Duodenal mucosa (tissue), 2 donors: ENCODE results near the gene DHCR24.

Source experiments
- H3K27ac ChIP-seq: one replicate; pipeline ENCODE4 v1.7.0; 2013; ENCODE audit warnings: low read depth, low read length
- H3K27me3 ChIP-seq, 2 donors: one replicate each; pipeline ENCODE4 v1.7.0; 2013; ENCODE audit warnings: low read length in 2 of 2, control low read depth in 1 of 2; ENCODE audit not compliant: insufficient read depth in 2 of 2, control insufficient read depth in 1 of 2
- H3K36me3 ChIP-seq, 2 donors: one replicate each; pipeline ENCODE4 v1.7.0; 2013; ENCODE audit warnings: low read length in 2 of 2, control low read depth in 1 of 2; ENCODE audit not compliant: insufficient read depth in 2 of 2, control insufficient read depth in 1 of 2
- H3K4me1 ChIP-seq, 2 donors: one replicate each; pipeline ENCODE4 v1.7.0; 2013; ENCODE audit warnings: low read length in 2 of 2, control low read depth in 1 of 2; ENCODE audit not compliant: insufficient read depth in 2 of 2, control insufficient read depth in 1 of 2
- H3K4me3 ChIP-seq, 2 donors: one replicate each; pipeline ENCODE4 v1.7.0; 2013; ENCODE audit warnings: low read length in 2 of 2, low read depth in 1 of 2
- H3K9ac ChIP-seq, 2 donors: one replicate each; pipeline ENCODE4 v1.7.0; 2013; ENCODE audit warnings: low read length in 2 of 2, low read depth in 1 of 2
- H3K9me3 ChIP-seq, 2 donors: one replicate each; pipeline ENCODE4 v1.7.0; 2013; ENCODE audit warnings: low read length in 2 of 2, control low read depth in 1 of 2; ENCODE audit not compliant: control insufficient read depth in 1 of 2

DHCR24 gene

DNA sequence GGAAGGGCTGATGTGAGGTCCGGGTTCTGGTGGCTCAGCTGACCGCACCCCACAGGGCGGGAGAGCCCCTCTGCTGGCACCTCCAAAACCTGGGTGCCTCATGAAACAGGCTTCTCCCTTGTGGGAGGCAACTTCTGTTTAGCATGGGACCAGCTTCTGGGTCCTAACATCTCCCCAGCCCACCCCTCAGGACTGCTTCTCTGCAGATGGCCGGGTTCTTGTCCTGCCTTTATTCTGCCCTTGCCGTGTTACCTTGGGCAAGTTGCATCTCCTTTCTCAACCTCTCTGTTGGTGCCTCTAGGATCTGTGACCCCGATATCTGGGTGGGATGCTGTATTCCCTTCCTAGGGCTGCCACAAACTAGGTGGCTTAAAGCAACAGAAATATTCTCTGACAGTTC is 70.9 kb downstream of the DHCR24 start:
- peaks cover 23 to 36% of the 10 kb centered on the region in 2 donors for H3K4me1 ChIP-seq
- H3K9ac ChIP-seq, result peak overlapping the region; percentile 44 to 49
- peak overlapping the region; percentile 32 to 52 for H3K4me3 ChIP-seq
- H3K27me3 ChIP-seq, result no peaks in the 10 kb centered on the region
- H3K9me3 ChIP-seq, result no peaks in the 10 kb centered on the region
- peak overlapping the region; percentile 67 for H3K27ac ChIP-seq
- no peaks in the 10 kb centered on the region for H3K36me3 ChIP-seq

DNA sequence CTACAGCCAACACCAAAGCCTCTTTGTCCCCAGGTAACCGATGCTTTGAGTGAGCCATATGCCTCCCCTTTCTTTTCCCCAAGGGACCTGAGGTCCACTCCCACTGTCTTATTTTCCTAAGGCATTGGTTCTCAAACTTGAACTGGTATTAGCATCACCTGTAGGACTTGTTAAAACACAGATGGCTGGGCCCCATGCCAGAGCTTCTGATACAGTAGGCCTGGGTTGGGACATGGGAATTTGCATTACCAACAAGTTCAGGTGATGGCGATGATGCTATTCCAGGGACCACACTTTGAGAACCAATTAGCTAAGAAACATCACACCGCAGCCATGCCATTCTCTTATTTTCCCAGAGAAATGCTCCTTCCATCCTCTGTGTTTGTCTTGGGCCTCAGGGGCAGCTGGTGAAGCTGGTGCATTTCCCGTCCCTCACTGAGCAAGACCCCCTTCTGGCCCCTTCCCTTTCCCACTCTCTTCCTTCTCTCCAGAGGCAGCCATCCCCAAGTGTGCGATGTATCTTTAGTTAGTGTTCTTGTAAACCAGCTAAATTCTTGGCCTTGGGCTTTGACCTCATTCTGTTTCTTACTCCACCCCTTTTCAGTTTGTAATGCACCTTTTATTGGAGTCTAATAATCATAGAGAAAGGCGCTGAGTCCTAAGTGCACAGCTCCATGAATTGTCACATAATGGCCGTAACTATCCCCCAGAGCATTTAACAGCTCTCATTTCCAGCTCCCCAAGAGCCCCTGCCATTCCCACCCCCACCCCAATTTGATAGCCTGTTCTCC is 71.7 kb downstream of the DHCR24 start:
- Histone ChIP-seq H3K36me3 (no peaks in the 10 kb centered on the region), H3K27ac (peak overlapping the region; percentile 72), H3K9ac (peak overlapping the region; percentile 44 to 49), H3K9me3 (no peaks in the 10 kb centered on the region), H3K4me3 (peak overlapping the region; percentile 32 to 58), H3K27me3 (no peaks in the 10 kb centered on the region), H3K4me1 (peaks cover 24 to 36% of the 10 kb centered on the region in 2 donors)

DNA sequence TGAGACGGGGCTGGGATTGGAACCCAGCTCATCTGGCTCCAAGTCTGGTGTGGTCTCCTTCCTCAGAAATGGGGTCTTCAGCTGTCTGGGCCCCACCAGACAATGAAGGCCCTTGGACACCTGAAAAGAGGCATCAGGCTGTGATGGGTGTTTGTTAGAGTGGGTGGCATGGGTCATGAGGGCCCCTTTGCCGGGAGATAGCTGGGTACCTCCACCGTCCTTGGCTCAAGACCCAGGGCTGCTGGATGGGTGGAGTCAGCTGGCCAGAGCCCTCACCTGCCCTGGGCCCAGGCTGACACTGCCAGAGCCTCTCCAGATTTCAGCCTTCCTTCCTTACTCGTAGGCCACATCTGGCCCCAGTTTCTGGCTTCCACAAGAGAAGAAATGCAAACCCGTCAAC is 72.4 kb downstream of the DHCR24 start:
- H3K36me3 ChIP-seq, result no peaks in the 10 kb centered on the region
- H3K4me1 ChIP-seq, result peaks cover 28 to 38% of the 10 kb centered on the region in 2 donors
- H3K9ac ChIP-seq, result peak overlapping the region; percentile 58 to 64
- no peaks in the 10 kb centered on the region for H3K9me3 ChIP-seq
- peak overlapping the region; percentile 42 to 58 for H3K4me3 ChIP-seq
- peak overlapping the region; percentile 72 for H3K27ac ChIP-seq
- no peaks in the 10 kb centered on the region for H3K27me3 ChIP-seq

DNA sequence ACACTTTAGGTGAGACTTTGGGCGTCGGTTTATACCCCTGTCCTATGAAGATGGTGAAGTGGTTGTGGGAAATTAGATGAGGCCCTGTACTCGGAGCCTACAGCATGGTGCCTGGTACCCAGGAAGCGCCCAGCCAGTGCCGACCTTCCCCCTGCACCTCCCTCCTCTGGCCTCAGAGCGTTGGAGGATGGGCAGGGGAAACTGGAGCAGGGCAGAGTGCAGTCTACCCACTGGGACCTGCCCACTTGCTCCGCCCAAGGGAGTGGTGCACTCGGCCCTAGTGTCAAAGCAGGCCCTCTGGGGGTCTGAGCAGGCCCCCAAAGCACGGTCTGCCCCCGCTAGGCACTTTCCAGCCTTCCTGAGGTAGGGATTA is 72.9 kb downstream of the DHCR24 start:
- peak overlapping the region; percentile 72 for H3K27ac ChIP-seq
- H3K36me3 ChIP-seq, result no peaks in the 10 kb centered on the region
- peaks cover 33 to 42% of the 10 kb centered on the region in 2 donors for H3K4me1 ChIP-seq
- peak overlapping the region; percentile 42 to 58 for H3K4me3 ChIP-seq
- H3K9ac ChIP-seq, result peak overlapping the region; percentile 58 to 64
- no peaks in the 10 kb centered on the region for H3K27me3 ChIP-seq
- no peaks in the 10 kb centered on the region for H3K9me3 ChIP-seq

DNA sequence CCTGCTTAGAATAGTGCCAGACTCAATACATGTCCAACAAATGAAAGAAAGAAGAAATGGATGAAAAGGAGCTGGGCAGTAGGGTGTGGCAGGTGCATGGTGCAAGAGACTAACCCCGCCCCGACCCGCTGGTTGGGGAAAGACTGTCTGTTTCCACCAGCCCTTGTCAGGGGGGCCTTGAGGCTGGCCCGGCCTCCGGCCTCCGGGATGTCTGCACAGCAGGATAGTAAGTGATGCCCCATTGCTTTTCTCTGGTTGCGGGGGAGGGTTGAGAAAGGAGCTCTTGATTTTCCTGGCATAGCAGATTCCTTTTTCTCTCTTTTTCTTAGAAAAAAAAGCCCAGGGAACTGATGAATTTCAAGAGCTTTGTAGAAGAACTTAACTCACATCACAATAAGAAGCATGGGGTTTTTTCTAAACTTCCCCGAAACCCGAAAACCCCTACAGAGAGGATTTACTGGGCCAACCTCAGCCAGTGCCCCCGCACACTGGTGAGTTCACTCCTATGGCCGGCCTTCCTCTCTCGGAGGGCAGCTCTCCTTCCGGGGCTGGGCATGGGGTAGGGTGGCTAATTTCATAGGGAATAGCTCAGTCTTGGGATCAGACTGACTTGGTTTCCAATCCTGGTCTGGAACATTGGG is 73.4 kb downstream of the DHCR24 start:
- no peaks in the 10 kb centered on the region for H3K36me3 ChIP-seq
- peaks cover 35 to 46% of the 10 kb centered on the region in 2 donors for H3K4me1 ChIP-seq
- H3K27ac ChIP-seq, result no peak overlapping the region
- no peaks in the 10 kb centered on the region for H3K9me3 ChIP-seq
- H3K9ac ChIP-seq, result no peak overlapping the region
- peak overlapping the region in 1 of 2 donors; percentile 42 for H3K4me3 ChIP-seq
- H3K27me3 ChIP-seq, result no peaks in the 10 kb centered on the region

DNA sequence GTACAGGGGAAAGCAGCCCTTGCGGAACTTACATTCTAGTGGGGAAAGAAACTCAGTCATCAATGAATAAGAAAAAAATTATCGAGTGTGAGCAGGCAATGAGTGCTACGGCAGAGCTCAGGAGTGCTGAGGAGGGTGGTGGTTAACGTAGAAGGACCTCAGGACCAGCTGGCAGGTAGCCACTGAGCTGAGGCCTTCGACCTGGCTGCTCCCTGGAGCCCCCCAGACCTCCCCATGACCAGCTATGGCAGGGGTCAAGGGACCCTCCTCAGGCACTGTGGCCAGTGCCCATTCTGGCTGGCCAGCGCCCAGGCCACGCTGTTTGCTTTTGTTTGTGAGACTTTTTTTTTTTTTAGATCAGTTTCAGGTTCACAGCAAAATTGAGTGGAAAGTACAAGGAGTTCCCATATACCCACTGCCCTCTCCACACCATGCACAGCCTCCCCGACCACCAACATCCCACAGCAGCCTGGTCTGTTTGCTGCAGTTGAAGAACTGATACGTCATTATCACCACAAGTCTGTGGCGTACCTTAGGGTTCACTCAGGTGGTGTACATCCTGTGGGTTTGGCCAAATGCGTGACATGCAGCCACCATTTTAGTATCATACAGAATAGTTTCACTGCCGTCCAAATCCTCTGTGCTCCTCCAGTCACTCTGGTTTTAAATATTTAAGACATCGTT is 74.1 kb downstream of the DHCR24 start:
- Histone ChIP-seq H3K9ac (no peak overlapping the region), H3K27ac (no peak overlapping the region), H3K9me3 (no peaks in the 10 kb centered on the region), H3K27me3 (no peaks in the 10 kb centered on the region), H3K36me3 (no peaks in the 10 kb centered on the region), H3K4me1 (peaks cover 35 to 46% of the 10 kb centered on the region in 2 donors), H3K4me3 (no peak overlapping the region)

DNA sequence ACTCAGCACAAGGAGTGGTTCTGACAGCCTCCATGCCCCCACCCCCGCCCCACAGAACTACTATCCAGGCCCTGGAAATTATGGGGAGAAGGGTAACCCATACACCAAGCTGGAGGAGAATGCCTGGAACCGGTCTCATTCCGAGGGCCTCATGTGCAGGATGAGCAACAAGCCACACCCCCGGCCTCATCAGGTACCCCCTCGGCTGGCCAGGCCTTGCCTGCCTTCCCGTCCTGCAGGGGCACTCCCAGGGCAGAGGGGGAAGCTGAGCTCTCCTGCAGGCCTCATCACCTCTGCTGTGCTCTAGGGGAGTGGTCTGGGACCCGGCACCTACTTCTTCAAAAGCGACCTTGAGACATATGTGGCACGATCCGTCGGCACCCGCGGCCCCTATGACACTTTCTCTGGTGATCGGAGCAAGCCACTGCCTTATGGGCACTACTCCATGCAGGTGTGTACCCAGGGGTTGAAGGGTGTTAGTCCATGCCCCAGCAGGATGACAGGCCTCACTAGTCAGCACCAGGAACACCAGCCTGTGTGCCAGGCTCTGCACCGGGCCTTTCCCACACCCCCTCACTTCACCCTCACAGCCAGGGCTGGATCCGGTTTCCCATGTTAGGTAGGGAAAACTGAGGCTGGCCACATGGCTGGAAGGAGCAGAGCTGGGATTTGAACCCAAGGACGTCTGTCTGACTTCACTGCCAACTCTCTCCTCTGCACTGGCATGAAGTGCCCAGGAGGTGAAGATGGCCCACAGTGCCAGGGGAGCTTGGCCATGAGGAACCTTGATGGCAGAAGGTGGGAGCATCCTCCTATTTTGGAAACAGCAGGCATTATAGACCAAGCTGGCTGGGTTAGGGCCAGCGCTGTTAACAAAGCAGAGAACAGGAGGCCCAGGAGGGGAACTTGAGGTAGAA is 75.0 kb downstream of the DHCR24 start:
- Histone ChIP-seq H3K9ac (no peak overlapping the region), H3K4me1 (peaks cover 35 to 52% of the 10 kb centered on the region in 2 donors), H3K27me3 (no peaks in the 10 kb centered on the region), H3K9me3 (no peaks in the 10 kb centered on the region), H3K4me3 (no peak overlapping the region), H3K27ac (no peak overlapping the region), H3K36me3 (no peaks in the 10 kb centered on the region)

DNA sequence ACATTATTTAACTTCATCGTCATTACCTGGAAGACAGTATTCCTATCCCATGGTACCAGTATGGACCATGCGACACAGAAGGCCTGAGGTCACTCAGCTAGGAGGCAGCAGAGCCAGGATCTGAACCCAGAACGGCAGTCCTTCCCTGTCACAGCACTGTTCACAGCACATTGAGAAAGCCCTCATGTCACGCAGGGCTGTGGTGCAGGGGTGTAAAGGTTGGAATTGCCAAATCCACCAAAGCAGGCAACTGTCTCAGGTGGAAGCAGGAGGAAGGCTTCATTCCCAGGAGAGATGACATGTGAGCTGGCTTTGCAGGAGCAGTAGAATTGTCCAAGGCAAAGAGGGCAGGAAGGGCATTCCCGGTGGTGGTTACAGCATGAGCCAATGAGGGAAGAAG is 75.9 kb downstream of the DHCR24 start:
- H3K27me3 ChIP-seq, result no peaks in the 10 kb centered on the region
- H3K4me1 ChIP-seq, result peaks cover 35 to 46% of the 10 kb centered on the region in 2 donors
- H3K27ac ChIP-seq, result no peak overlapping the region
- no peaks in the 10 kb centered on the region for H3K36me3 ChIP-seq
- no peaks in the 10 kb centered on the region for H3K9me3 ChIP-seq
- H3K4me3 ChIP-seq, result no peak overlapping the region
- no peak overlapping the region for H3K9ac ChIP-seq

DNA sequence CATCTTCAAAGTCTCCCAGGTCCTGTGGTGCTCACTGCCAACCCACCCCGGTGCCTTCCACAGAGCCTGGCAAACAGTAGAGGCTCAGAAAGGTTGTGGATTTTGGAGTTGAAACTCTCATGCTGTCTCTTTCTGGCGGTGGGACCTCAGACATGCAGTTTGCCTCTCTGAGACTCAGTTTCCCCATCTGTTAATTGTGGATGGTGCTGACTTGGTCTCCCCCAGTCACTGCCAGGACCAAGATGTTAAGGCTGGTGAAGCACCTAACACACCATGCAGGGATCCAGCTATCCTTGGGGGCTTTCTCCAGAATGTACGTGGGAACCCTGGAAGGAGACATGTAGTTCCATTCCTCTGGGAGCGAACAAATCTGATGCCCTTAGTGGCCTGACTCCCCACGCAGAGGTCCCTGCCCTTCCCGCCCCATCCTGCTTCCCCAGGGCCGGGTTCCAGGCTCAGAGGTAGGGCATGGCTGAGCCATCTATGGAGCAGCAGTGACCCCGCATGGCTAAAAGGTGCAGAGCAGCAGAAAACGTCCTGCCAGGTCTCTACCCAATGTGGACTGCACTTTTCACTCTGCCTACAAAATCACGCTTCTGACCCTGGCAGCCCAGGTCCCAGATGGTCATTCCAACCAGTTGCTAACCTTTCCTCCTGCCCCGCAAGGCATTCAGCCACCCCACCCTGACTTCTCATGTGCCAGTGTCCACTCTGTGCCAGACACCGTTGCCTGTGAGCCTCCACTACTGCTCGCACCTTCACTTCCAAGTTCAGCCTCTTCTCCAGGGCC is 76.6 kb downstream of the DHCR24 start:
- Histone ChIP-seq H3K9me3 (no peaks in the 10 kb centered on the region), H3K27ac (no peak overlapping the region), H3K9ac (no peak overlapping the region), H3K4me3 (no peak overlapping the region), H3K4me1 (peaks cover 37 to 44% of the 10 kb centered on the region in 2 donors), H3K36me3 (no peaks in the 10 kb centered on the region), H3K27me3 (no peaks in the 10 kb centered on the region)
